ENCODE data around the gene TMEM208. TPM values are rescaled to one million over a fixed set of nuclear protein-coding genes. Genes with fewer than 3 reads are reported as not detected.

TMEM208 gene
- total and polyA plus RNA-seq, 2 of the 13 experiments (the other 11 are each of a cell fraction or from before 2014, with no cell fraction given) = 58.8 to 72.9 TPM

GRCh38 chr16:67177743-67178699 is 48.9 kb upstream of the TMEM208 start:
- H3K27ac ChIP-seq (ENCODE audit: extremely low read length, insufficient read depth, low read length) = no peak overlapping the region
- no peaks in the 10 kb centered on the region for H3K27me3 ChIP-seq (ENCODE audit: control insufficient read depth in 1 of 2, insufficient read depth in 2 of 2, low read length in 2 of 2)
- no peak overlapping the region for H2AFZ ChIP-seq (ENCODE audit: low read length)
- POLR2A ChIA-PET = interaction anchor here (2.0 kb wide), 1 partner anchor 17 kb away, joined by 11 read pairs; no protein-coding TSS in a partner anchor
- H3K4me1 ChIP-seq (ENCODE audit: insufficient read depth, low read length) = peaks cover 47% of the 10 kb centered on the region
- no peaks in the 10 kb centered on the region for H3K9me3 ChIP-seq (ENCODE audit: low read length)
- ATAC-seq (peak; percentile 71), DNase-seq (ENCODE audit: low spot score) (peak; percentile 65), FAIRE-seq (no peak)
- WGBS (ENCODE audit: low lambda C conversion rate) = 16% methylated on average over 26 of the region's 73 CpGs
- H3K79me2 ChIP-seq (ENCODE audit: insufficient read depth, low read length) = no peaks in the 10 kb centered on the region
- H3K4me2 ChIP-seq (ENCODE audit: low read depth, low read length) = peak overlapping the region; percentile 77
- H3K4me3 ChIP-seq (replicated peaks in 1 of 3; ENCODE audit: insufficient read depth in 1 of 3, low read depth in 2 of 3, low read length in 3 of 3) = peak overlapping the region; percentile 46 to 73 (median 67)
- intact Hi-C loops (cut with micrococcal nuclease; ENCODE audit: unreplicated experiment) = no loop called here
- CTCF ChIA-PET (ENCODE audit: low intra/inter-chr PET ratio, low total read pairs) = no interaction called here
- no peaks in the 10 kb centered on the region; the same call in 1 of the 2 replicates for H4K20me1 ChIP-seq (ENCODE audit: insufficient read depth, low read length)
- peak overlapping the region; percentile 36 for H3K9ac ChIP-seq (ENCODE audit: insufficient read depth, low read depth, low read length)
- in situ Hi-C loops (cut with HindIII; ENCODE audit: extremely low pct_ligation_motif_present, low pct_unique_long_range_greater_than_20kb) = no loop called here
- H3K36me3 ChIP-seq (replicated peaks in 1 of 2; ENCODE audit: control insufficient read depth in 1 of 2, insufficient read depth in 2 of 2, low read length in 2 of 2) = no peaks in the 10 kb centered on the region; a peak in 1 of 5 replicates
- no TSS peak for BruUV-seq (replicated peaks)
- TF ChIP-seq USF2 (IDR thresholded peaks at IDR 0.05; ENCODE audit: low read depth, low read length) = no peak
- TF ChIP-seq USF2 (CRISPR knock-in tag; IDR thresholded peaks at IDR 0.05; ENCODE audit: borderline replicate concordance) = no peak
- TF ChIP-seq ZNF512 (CRISPR knock-in tag; IDR thresholded peaks at IDR 0.05) = 0 out of 2 replicates have a peak, but pooled peaks have one; percentile 12
- no peak for TF ChIP-seq NFIC (IDR thresholded peaks at IDR 0.05; ENCODE audit: low read length)
- peak; percentile 66; the same call in 1 of the 2 replicates for TF ChIP-seq ZNF547 (CRISPR knock-in tag; IDR thresholded peaks at IDR 0.05)
- 0 out of 2 replicates have a peak, but pooled peaks have one; percentile 54 for TF ChIP-seq ZNF691 (CRISPR knock-in tag; IDR thresholded peaks at IDR 0.05; ENCODE audit: borderline replicate concordance, low read depth)
- TF ChIP-seq ZC3H13 (CRISPR knock-in tag; IDR thresholded peaks at IDR 0.05) = peak; percentile 93
- 0 out of 2 replicates have a peak, but pooled peaks have one; percentile 15 for TF ChIP-seq FOXK1 (CRISPR knock-in tag; IDR thresholded peaks at IDR 0.05; ENCODE audit: borderline replicate concordance, low read depth)
- TF ChIP-seq ZHX1 (CRISPR knock-in tag; IDR thresholded peaks at IDR 0.05; ENCODE audit: low read depth) = peak; percentile 80; the same call in 1 of the 2 replicates
- TF ChIP-seq ZNF629 (CRISPR knock-in tag; conservative IDR thresholded peaks at IDR 0.05) = no peak
- 0 out of 2 replicates have a peak, but pooled peaks have one; percentile 22 for TF ChIP-seq ZFP90 (CRISPR knock-in tag; IDR thresholded peaks at IDR 0.05; ENCODE audit: borderline replicate concordance)
- TF ChIP-seq POLR2A (IDR thresholded peaks at IDR 0.05; ENCODE audit: insufficient read depth in 1 of 2, low read depth in 2 of 2, low read length in 2 of 2) = 0 out of 4 replicates have a peak, but pooled peaks of 1 of the 2 experiments have one; percentile 32
- 0 out of 2 replicates have a peak, but pooled peaks have one; percentile 84 for TF ChIP-seq NRL (CRISPR knock-in tag; IDR thresholded peaks at IDR 0.05; ENCODE audit: borderline replicate concordance)
- no peak for TF ChIP-seq SMAD3 (CRISPR knock-in tag; IDR thresholded peaks at IDR 0.05)
- no peak for TF ChIP-seq ZNF256 (CRISPR knock-in tag; conservative IDR thresholded peaks at IDR 0.05)

All from HepG2 (cell line).